OCI-LY1 (cell line): ENCODE data around the gene NFE2L1.

Source experiments
- CTCF ChIP-seq: fragments of 200-600 bp; sonication (generic), shearing (Covaris generic); IDR thresholded peaks from 2 replicates; pipeline ENCODE4 v1.5.1; 2017; ENCODE audit warnings: mild to moderate bottlenecking, antibody characterized with exemption, low read length, moderate library complexity, mixed read lengths
- EZH2 ChIP-seq: fragments of 200-600 bp; sonication (generic), shearing (Covaris generic); IDR thresholded peaks from 2 replicates; pipeline ENCODE4 v1.8.0; 2017; ENCODE audit warnings: borderline replicate concordance, mixed run types, mild to moderate bottlenecking, antibody characterized with exemption, low read length, moderate library complexity, mixed read lengths

GRCh38 chr17:48046296-48046695 is 1.9 kb upstream of the NFE2L1 start:
- TF ChIP-seq CTCF (no peak), EZH2 (no peak)
